Lung (tissue), 12 donors: ENCODE measurements around the gene RIC8B. TPM values are rescaled to one million over a fixed set of nuclear protein-coding genes. Genes with fewer than 3 reads are reported as not detected.

Experiments used
- ATAC-seq: fragments of 200-7000 bp; cut with Tn5 transposase; one replicate; pipeline ENCODE4 v1.9.1; 2020; ENCODE audit warnings: moderate number of reproducible peaks; ENCODE audit not compliant: insufficient read depth, low FRiP score
- DNase-seq, 3 donors: peaks; one replicate each; pipeline ENCODE4 v3.0.0-alpha.2; 2013 to 2017
- H3K27ac ChIP-seq, 2 donors: one replicate each; pipeline ENCODE4 v1.5.1; 2013; ENCODE audit warnings: mild to moderate bottlenecking in 2 of 2, moderate library complexity in 2 of 2, control low read depth in 1 of 2, inconsistent platforms in 1 of 2, low read depth in 1 of 2, low read length in 1 of 2
- H3K27me3 ChIP-seq, 3 donors: one replicate each; pipeline ENCODE4 v1.5.1; 2013; ENCODE audit warnings: low read length in 2 of 3; ENCODE audit not compliant: control insufficient read depth in 3 of 3, insufficient read depth in 3 of 3
- H3K36me3 ChIP-seq, 4 donors: one replicate each; pipeline ENCODE4 v1.5.1; 2013; ENCODE audit warnings: low read length in 4 of 4, mild to moderate bottlenecking in 1 of 4, moderate library complexity in 1 of 4; ENCODE audit not compliant: control insufficient read depth in 4 of 4, insufficient read depth in 4 of 4
- H3K4me1 ChIP-seq, 5 donors: one replicate each; pipeline ENCODE4 v1.5.1; 2013; ENCODE audit warnings: low read length in 5 of 5, mild to moderate bottlenecking in 2 of 5, moderate library complexity in 1 of 5; ENCODE audit not compliant: control insufficient read depth in 5 of 5, insufficient read depth in 5 of 5
- H3K4me3 ChIP-seq: one replicate; pipeline ENCODE4 v1.5.1; 2013; ENCODE audit warnings: mild to moderate bottlenecking, control low read depth, moderate library complexity
- H3K9ac ChIP-seq, 2 donors: one replicate each; pipeline ENCODE4 v1.5.1; 2013; ENCODE audit warnings: low read length in 2 of 2, control low read depth in 1 of 2; ENCODE audit not compliant: insufficient read depth in 1 of 2
- H3K9me3 ChIP-seq, 4 donors: one replicate each; pipeline ENCODE4 v1.5.1; 2013; ENCODE audit warnings: low read length in 3 of 4, mild to moderate bottlenecking in 1 of 4, moderate library complexity in 1 of 4; ENCODE audit not compliant: control insufficient read depth in 4 of 4, insufficient read depth in 3 of 4
- WGBS, 2 donors: extraction: QIAGEN DNeasy Blood & Tissue Kit; methylation state at CpG; one replicate each; pipeline ENCODE4 v1.1.7; 2013; 5-methylcytosine and 5-hydroxymethylcytosine counted together
- polyA plus RNA-seq, 2 donors: library from polyadenylated mRNA; stranded (reverse); fragments of 200-250 nt; gene quantifications; one replicate each; pipeline ENCODE4 v1.2.1, GENCODE V29; 2013
- total RNA-seq, 2 donors: library from RNA; depleted of rRNA in 1 of 2; stranded (reverse); fragments of >200 nt in 1 of 2; gene quantifications; one replicate each; pipeline ENCODE4 v1.2.1, GENCODE V29; 2014 to 2021
- TF ChIP-seq, protein P1 (sequence below): IDR thresholded peaks from 2 replicates; pipeline ENCODE4 v1.5.1; 2012; ENCODE audit warnings: mild to moderate bottlenecking; ENCODE audit errors: control extremely low read depth, extremely low read depth
- donor health status: control.
- donor health status: control.
- donor health status: Bipolar disorder and iron deficiency.
- donor health status: healthy.
- donor health status: DM: yes; HTN: yes; CAD: no.

The RIC8B gene
- total and polyA plus RNA-seq, 4 donors = 3.3 to 14.4 (median 8.2) TPM

DNA sequence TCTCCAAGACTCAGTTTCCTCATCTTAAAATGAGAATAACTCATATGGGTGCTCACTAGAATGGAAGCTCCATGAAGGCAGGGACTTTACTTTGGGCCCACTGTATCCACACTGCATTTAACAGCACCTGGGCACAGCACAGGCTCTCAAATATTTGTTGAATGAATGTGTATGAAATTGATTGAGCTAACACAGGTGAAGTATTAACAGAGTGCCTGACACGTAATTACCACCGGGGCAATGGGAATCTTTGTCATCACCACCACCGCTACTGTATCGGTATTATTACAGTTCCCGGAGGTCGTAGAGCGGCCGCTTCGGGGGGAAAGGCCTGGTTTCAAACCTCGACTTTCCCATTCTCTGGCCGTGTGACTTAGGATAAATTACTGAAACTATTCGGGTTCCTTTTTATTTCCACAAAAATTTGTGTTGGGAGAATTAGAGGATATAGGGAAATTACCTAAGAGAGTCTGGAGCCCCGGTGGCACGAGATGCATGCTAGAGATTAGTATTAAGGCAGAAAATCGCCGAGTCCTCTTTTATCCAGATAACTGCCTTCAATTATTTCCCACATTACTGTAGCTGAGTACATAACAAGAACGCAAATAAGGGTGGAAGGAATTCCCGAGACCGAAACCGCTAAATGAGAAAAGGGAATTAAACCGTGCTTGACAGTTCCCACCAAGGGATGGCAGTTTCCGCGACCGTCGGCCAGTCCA, 1.0 kb upstream of the RIC8B start:
- 41 to 43% methylated on average over 25 of the region's 25 CpGs for WGBS, 2 donors
- H3K36me3 ChIP-seq = peaks cover 0 to 6% (median 0%) of the 10 kb centered on the region in 4 donors
- peak overlapping the region; percentile 73 for H3K4me3 ChIP-seq
- H3K4me1 ChIP-seq = peaks cover 0 to 16% (median 10%) of the 10 kb centered on the region in 5 donors
- ATAC-seq (no peak), DNase-seq (no peak)
- TF ChIP-seq, protein P1, sequence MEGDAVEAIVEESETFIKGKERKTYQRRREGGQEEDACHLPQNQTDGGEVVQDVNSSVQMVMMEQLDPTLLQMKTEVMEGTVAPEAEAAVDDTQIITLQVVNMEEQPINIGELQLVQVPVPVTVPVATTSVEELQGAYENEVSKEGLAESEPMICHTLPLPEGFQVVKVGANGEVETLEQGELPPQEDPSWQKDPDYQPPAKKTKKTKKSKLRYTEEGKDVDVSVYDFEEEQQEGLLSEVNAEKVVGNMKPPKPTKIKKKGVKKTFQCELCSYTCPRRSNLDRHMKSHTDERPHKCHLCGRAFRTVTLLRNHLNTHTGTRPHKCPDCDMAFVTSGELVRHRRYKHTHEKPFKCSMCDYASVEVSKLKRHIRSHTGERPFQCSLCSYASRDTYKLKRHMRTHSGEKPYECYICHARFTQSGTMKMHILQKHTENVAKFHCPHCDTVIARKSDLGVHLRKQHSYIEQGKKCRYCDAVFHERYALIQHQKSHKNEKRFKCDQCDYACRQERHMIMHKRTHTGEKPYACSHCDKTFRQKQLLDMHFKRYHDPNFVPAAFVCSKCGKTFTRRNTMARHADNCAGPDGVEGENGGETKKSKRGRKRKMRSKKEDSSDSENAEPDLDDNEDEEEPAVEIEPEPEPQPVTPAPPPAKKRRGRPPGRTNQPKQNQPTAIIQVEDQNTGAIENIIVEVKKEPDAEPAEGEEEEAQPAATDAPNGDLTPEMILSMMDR = no peak
- peak overlapping the region; percentile 37 to 98 for H3K9ac ChIP-seq
- peak overlapping the region; percentile 97 for H3K27ac ChIP-seq
- no peaks in the 10 kb centered on the region for H3K9me3 ChIP-seq
- no peaks in the 10 kb centered on the region for H3K27me3 ChIP-seq

DNA sequence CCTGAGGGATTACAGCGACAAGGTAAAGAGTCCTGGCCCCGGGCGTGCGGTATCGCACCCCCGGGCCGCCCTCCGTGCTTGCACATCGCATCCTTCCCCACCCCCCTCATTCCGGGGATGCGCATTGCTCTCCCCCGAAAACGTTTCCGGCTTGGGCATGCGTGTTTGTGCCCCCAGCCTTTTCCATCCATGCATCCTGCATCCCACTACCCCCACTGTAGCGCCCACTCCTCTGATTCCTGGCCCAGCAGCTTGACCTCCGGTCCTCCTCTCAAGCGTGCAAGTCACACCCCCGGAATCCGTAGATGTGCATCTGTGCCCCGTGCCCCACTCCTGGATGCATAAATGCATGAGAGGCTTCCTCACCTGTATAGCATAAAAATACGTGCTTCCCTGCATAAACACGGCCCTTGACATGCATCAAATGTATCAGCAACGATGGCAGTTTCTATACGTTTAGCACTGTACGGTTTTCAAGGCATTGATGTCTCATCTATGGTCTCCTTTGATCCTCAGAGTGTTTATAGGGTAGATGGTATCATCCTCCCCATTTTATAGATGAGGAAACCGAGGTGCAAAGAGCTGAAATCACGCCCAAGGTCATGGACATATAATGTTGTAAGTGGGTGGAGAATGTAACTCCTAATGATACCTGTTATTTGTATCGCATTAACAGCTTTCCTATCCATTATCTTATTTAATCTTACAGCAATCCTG, 484 bp downstream of the RIC8B start:
- H3K27ac ChIP-seq = peak overlapping the region; percentile 92 to 97
- peaks cover 0 to 16% (median 10%) of the 10 kb centered on the region in 5 donors for H3K4me1 ChIP-seq
- peaks cover 0 to 6% (median 0%) of the 10 kb centered on the region in 4 donors for H3K36me3 ChIP-seq
- WGBS, 2 donors = 7% methylated on average over 27 to 29 of the region's 29 CpGs
- ATAC-seq (peak; percentile 24), DNase-seq (no peak)
- H3K9ac ChIP-seq = peak overlapping the region; percentile 76 to 90
- H3K9me3 ChIP-seq = no peaks in the 10 kb centered on the region
- TF ChIP-seq, protein P1 = no peak
- peak overlapping the region; percentile 84 for H3K4me3 ChIP-seq
- H3K27me3 ChIP-seq = no peaks in the 10 kb centered on the region

DNA sequence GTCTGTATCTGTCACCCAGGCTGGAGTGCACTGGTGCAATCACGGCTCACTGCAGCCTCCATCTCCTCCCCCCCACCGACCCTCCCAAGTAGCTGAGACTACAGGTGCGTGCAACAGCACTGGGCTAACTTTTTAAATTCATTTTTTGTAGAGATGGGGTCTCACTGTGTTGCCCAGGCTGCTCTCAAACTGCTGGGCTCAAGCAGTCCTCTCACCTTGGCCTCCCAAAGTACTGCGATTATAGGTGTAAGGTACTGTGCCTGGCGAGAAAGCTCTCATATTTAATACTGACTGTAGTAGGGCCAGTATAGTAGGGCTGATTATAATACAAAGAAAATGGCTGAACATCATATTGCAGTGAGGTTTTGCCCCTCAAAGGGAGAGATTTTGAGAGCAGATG, 2.4 kb downstream of the RIC8B start:
- TF ChIP-seq, protein P1 = no peak
- peaks cover 0 to 22% (median 10%) of the 10 kb centered on the region in 5 donors for H3K4me1 ChIP-seq

More for the DNA sequence above, 2.4 kb downstream of the RIC8B start:
- Histone ChIP-seq H3K9me3 (no peaks in the 10 kb centered on the region), H3K27ac (no peak overlapping the region), H3K27me3 (no peaks in the 10 kb centered on the region), H3K9ac (no peak overlapping the region), H3K36me3 (peaks cover 0 to 6% (median 0%) of the 10 kb centered on the region in 4 donors), H3K4me3 (no peak overlapping the region)
- DNase-seq (no peak), ATAC-seq (no peak)
- 95 to 97% methylated on average over 5 of the region's 5 CpGs for WGBS, 2 donors
